Measurements from ENCODE around the gene PKNOX2.

GRCh38 chr11:125124618-125124992, 39.9 kb upstream of the PKNOX2 start:
- no peak for TF ChIP-seq CTCF (IDR thresholded peaks at IDR 0.05 in 8 of 11, conservative IDR thresholded peaks at IDR 0.05 in 3 of 11)
- no peak for TF ChIP-seq POLR2AphosphoS5 (IDR thresholded peaks at IDR 0.05)
